Measurements from ENCODE around the gene EYS. TPM values are rescaled to one million over a fixed set of nuclear protein-coding genes. Genes with fewer than 3 reads are reported as not detected.

The EYS gene
- total RNA-seq, 1 experiment from 2014 or later: not detected

GRCh38 chr6:64037427-64037826 is 1669.6 kb downstream of the EYS start:
- no peaks in the 10 kb centered on the region for H3K36me3 ChIP-seq (ENCODE audit: control insufficient read depth in 1 of 2, insufficient read depth in 2 of 2, low read length in 2 of 2)
- H3K9ac ChIP-seq (ENCODE audit: low read length): no peak overlapping the region
- H3K9me2 ChIP-seq (ENCODE audit: insufficient read depth): no peaks in the 10 kb centered on the region
- no peak for TF ChIP-seq CEBPB (IDR thresholded peaks at IDR 0.05; ENCODE audit: low read depth)
- TF ChIP-seq RAD21 (IDR thresholded peaks at IDR 0.05; ENCODE audit: low read depth): no peak
- TF ChIP-seq SP1 (IDR thresholded peaks at IDR 0.05; ENCODE audit: low read depth): no peak
- no peak for TF ChIP-seq CBX3 (IDR thresholded peaks at IDR 0.05; ENCODE audit: low read depth)
- no peak for TF ChIP-seq POLR2AphosphoS5 (IDR thresholded peaks at IDR 0.05; ENCODE audit: low read depth, low read length)
- no peak for ATAC-seq
- DNase-seq (ENCODE audit: low read depth, low spot score): no peak
- ChIA-PET POLR2A (no interaction called here), CTCF (no interaction called here), RAD21 (ENCODE audit: low non-redundant PET in 1 of 2, low total read pairs in 2 of 2, uncharacterized antibody in 2 of 2, unreplicated experiment in 2 of 2) (no interaction called here)
- H4K20me1 ChIP-seq (ENCODE audit: insufficient read depth): no peaks in the 10 kb centered on the region
- no peak overlapping the region for H3K4me2 ChIP-seq (ENCODE audit: low read length)
- BruUV-seq (replicated peaks): no TSS peak
- no peaks in the 10 kb centered on the region for H3K27me3 ChIP-seq (ENCODE audit: insufficient read depth, low read length)
- H3K27ac ChIP-seq (ENCODE audit: low read depth, low read length): no peak overlapping the region
- H3K4me3 ChIP-seq (replicated peaks in 1 of 2; ENCODE audit: low read depth in 1 of 2, low read length in 2 of 2): no peak overlapping the region
- H3K4me1 ChIP-seq (ENCODE audit: control insufficient read depth in 1 of 2, insufficient read depth in 2 of 2, low read length in 2 of 2): no peaks in the 10 kb centered on the region
- intact Hi-C loops (cut with micrococcal nuclease): no loop called here
- no peak overlapping the region for H2AFZ ChIP-seq (ENCODE audit: low read depth, low read length, poor library complexity, severe bottlenecking)
- no peaks in the 10 kb centered on the region for H3K79me2 ChIP-seq (ENCODE audit: insufficient read depth, low read length)
- no peaks in the 10 kb centered on the region for H3K9me3 ChIP-seq (ENCODE audit: control insufficient read depth in 1 of 2, insufficient read depth in 1 of 2, low read depth in 1 of 2, low read length in 2 of 2)

GRCh38 chr6:64034910-64035655 is 1671.9 kb downstream of the EYS start:
- Histone ChIP-seq H4K20me1 (ENCODE audit: insufficient read depth) (no peaks in the 10 kb centered on the region), H3K9me3 (ENCODE audit: control insufficient read depth in 1 of 2, insufficient read depth in 1 of 2, low read depth in 1 of 2, low read length in 2 of 2) (no peaks in the 10 kb centered on the region), H3K4me2 (ENCODE audit: low read length) (no peak overlapping the region), H3K27me3 (ENCODE audit: insufficient read depth, low read length) (no peaks in the 10 kb centered on the region), H3K9ac (ENCODE audit: low read length) (no peak overlapping the region), H3K36me3 (ENCODE audit: control insufficient read depth in 1 of 2, insufficient read depth in 2 of 2, low read length in 2 of 2) (no peaks in the 10 kb centered on the region), H2AFZ (ENCODE audit: low read depth, low read length, poor library complexity, severe bottlenecking) (no peak overlapping the region), H3K79me2 (ENCODE audit: insufficient read depth, low read length) (no peaks in the 10 kb centered on the region), H3K9me2 (ENCODE audit: insufficient read depth) (no peaks in the 10 kb centered on the region), H3K4me3 (replicated peaks in 1 of 2; ENCODE audit: low read depth in 1 of 2, low read length in 2 of 2) (no peak overlapping the region), H3K27ac (ENCODE audit: low read depth, low read length) (no peak overlapping the region), H3K4me1 (ENCODE audit: control insufficient read depth in 1 of 2, insufficient read depth in 2 of 2, low read length in 2 of 2) (no peaks in the 10 kb centered on the region)
- POLR2A ChIA-PET: no interaction called here
- ATAC-seq (no peak), DNase-seq (ENCODE audit: low read depth, low spot score) (no peak)
- CTCF ChIA-PET: no interaction called here
- intact Hi-C loops (cut with micrococcal nuclease): no loop called here
- BruUV-seq (replicated peaks): no TSS peak
- RAD21 ChIA-PET (ENCODE audit: low non-redundant PET in 1 of 2, low total read pairs in 2 of 2, uncharacterized antibody in 2 of 2, unreplicated experiment in 2 of 2): no interaction called here
- TF ChIP-seq CEBPB (IDR thresholded peaks at IDR 0.05; ENCODE audit: low read depth) (no peak), CBX3 (IDR thresholded peaks at IDR 0.05; ENCODE audit: low read depth) (no peak), ATF3 (IDR thresholded peaks at IDR 0.05) (no peak), ZNF274 (IDR thresholded peaks at IDR 0.05; ENCODE audit: low read depth, low read length) (no peak), SIN3A (IDR thresholded peaks at IDR 0.05; ENCODE audit: low read depth) (no peak), YY1 (IDR thresholded peaks at IDR 0.05; ENCODE audit: extremely low read depth, insufficient replicate concordance, low read depth, low read length) (no peak), CTCF (IDR thresholded peaks at IDR 0.05 in 2 of 3, conservative IDR thresholded peaks at IDR 0.05 in 1 of 3; ENCODE audit: borderline replicate concordance in 1 of 3, insufficient read depth in 1 of 3, low read depth in 2 of 3, low read length in 2 of 3) (no peak), SRF (IDR thresholded peaks at IDR 0.05; ENCODE audit: low read depth) (no peak), POLR2AphosphoS5 (IDR thresholded peaks at IDR 0.05; ENCODE audit: low read depth, low read length) (no peak), EZH2 (IDR thresholded peaks at IDR 0.05) (no peak), ZFX (IDR thresholded peaks at IDR 0.05) (no peak), TCF7L2 (IDR thresholded peaks at IDR 0.05; ENCODE audit: borderline replicate concordance, extremely low read depth, insufficient read depth, insufficient read length) (no peak), SP1 (IDR thresholded peaks at IDR 0.05; ENCODE audit: low read depth) (no peak), ELF1 (IDR thresholded peaks at IDR 0.05; ENCODE audit: borderline replicate concordance, low read depth) (no peak), EGR1 (IDR thresholded peaks at IDR 0.05; ENCODE audit: low read depth) (no peak), ZBTB33 (IDR thresholded peaks at IDR 0.05; ENCODE audit: extremely low read depth, insufficient replicate concordance, low read length) (no peak)
